DOHH2 (cell line): ENCODE measurements around the gene IFI27L1.

Experiments
- H3F3A ChIP-seq: fragments of 200-600 bp; sonication (generic), shearing (Covaris generic); 2 replicates; pipeline ENCODE4 v1.6.0; 2016; ENCODE audit warnings: antibody characterized with exemption, mild to moderate bottlenecking; ENCODE audit not compliant: control insufficient read depth, insufficient read depth
- H3K27ac ChIP-seq: fragments of 200-600 bp; sonication (generic); 2 replicates; pipeline ENCODE4 v1.5.1; 2014; ENCODE audit warnings: low read depth, mild to moderate bottlenecking, low read length, moderate library complexity
- H3K27me3 ChIP-seq: fragments of 200-600 bp; sonication (generic); 2 replicates; pipeline ENCODE4 v1.6.1; 2014; ENCODE audit warnings: mild to moderate bottlenecking, low read length, mixed read lengths; ENCODE audit not compliant: control insufficient read depth
- H3K36me3 ChIP-seq: fragments of 200-600 bp; sonication (generic); 2 replicates; pipeline ENCODE4 v1.6.1; 2014; ENCODE audit warnings: mild to moderate bottlenecking, low read length, moderate library complexity, mixed read lengths; ENCODE audit not compliant: control insufficient read depth
- H3K4me1 ChIP-seq: fragments of 200-600 bp; sonication (generic); 2 replicates; pipeline ENCODE4 v1.6.1; 2014; ENCODE audit warnings: mild to moderate bottlenecking, low read length, mixed read lengths; ENCODE audit not compliant: control insufficient read depth
- H3K4me2 ChIP-seq: fragments of 200-600 bp; sonication (generic); 2 replicates; pipeline ENCODE4 v1.6.0; 2014; ENCODE audit warnings: mild to moderate bottlenecking, low read length, moderate library complexity
- H3K4me3 ChIP-seq: fragments of 200-600 bp; sonication (generic); 2 replicates; pipeline ENCODE4 v1.5.1; 2014; ENCODE audit warnings: mild to moderate bottlenecking, low read length, mixed read lengths
- H3K79me2 ChIP-seq: fragments of 200-600 bp; sonication (generic); 2 replicates; pipeline ENCODE4 v1.6.1; 2014; ENCODE audit warnings: mild to moderate bottlenecking, low read length, mixed read lengths; ENCODE audit not compliant: control insufficient read depth
- H3K9me2 ChIP-seq: fragments of 200-600 bp; sonication (generic); replicated peaks from 2 replicates; pipeline ENCODE4 v1.6.1; 2014; ENCODE audit warnings: mild to moderate bottlenecking, low read length, mixed read lengths; ENCODE audit not compliant: control insufficient read depth
- H3K9me3 ChIP-seq: fragments of 200-600 bp; sonication (generic); 2 replicates; pipeline ENCODE4 v1.6.1; 2014; ENCODE audit warnings: antibody characterized with exemption, low read length, mixed read lengths; ENCODE audit not compliant: control insufficient read depth, insufficient read depth
- H4K20me1 ChIP-seq: fragments of 200-600 bp; sonication (generic); 2 replicates; pipeline ENCODE4 v1.6.0; 2014; ENCODE audit warnings: low read depth, mild to moderate bottlenecking, antibody characterized with exemption, low read length, moderate library complexity; ENCODE audit not compliant: control insufficient read depth, insufficient read depth
- CTCF ChIP-seq: fragments of 200-600 bp; sonication (generic); IDR thresholded peaks from one replicate; pipeline ENCODE4 v1.5.1; 2014; ENCODE audit warnings: antibody characterized with exemption, mild to moderate bottlenecking, low read depth, low read length; ENCODE audit not compliant: poor library complexity, severe bottlenecking
- EZH2phosphoT487 ChIP-seq: fragments of 200-600 bp; sonication (generic); IDR thresholded peaks from 2 replicates; pipeline ENCODE4 v1.6.1; 2017; ENCODE audit warnings: borderline replicate concordance, mild to moderate bottlenecking, antibody characterized with exemption, low read length, moderate library complexity, mixed read lengths

The IFI27L1 gene

GRCh38 chr14:94048691-94049624, 32.2 kb upstream of the IFI27L1 start:
- no peak overlapping the region for H3K27ac ChIP-seq

GRCh38 chr14:94049625-94050023, 31.5 kb upstream of the IFI27L1 start:
- Histone ChIP-seq H3F3A (no peaks in the 10 kb centered on the region), H3K27me3 (no peaks in the 10 kb centered on the region), H3K27ac (no peak overlapping the region), H3K4me1 (no peaks in the 10 kb centered on the region), H3K9me2 (no peaks in the 10 kb centered on the region), H3K79me2 (no peaks in the 10 kb centered on the region), H3K4me2 (no peak overlapping the region), H4K20me1 (no peaks in the 10 kb centered on the region), H3K4me3 (no peak overlapping the region), H3K9me3 (no peaks in the 10 kb centered on the region), H3K36me3 (peaks cover 88% of the 10 kb centered on the region)
- no peak for TF ChIP-seq EZH2phosphoT487
- no peak for TF ChIP-seq CTCF

More at GRCh38 chr14:94048691-94049624, 32.2 kb upstream of the IFI27L1 start:
- Histone ChIP-seq H3K9me2 (no peaks in the 10 kb centered on the region), H4K20me1 (no peaks in the 10 kb centered on the region), H3K4me2 (no peak overlapping the region), H3F3A (no peaks in the 10 kb centered on the region), H3K36me3 (peaks cover 86% of the 10 kb centered on the region), H3K27me3 (no peaks in the 10 kb centered on the region), H3K79me2 (no peaks in the 10 kb centered on the region), H3K4me1 (no peaks in the 10 kb centered on the region), H3K4me3 (no peak overlapping the region), H3K9me3 (no peaks in the 10 kb centered on the region)
- no peak for TF ChIP-seq EZH2phosphoT487
- TF ChIP-seq CTCF: no peak

GRCh38 chr14:94050231-94050880, 30.8 kb upstream of the IFI27L1 start:
- H3K4me2 ChIP-seq: no peak overlapping the region
- no peaks in the 10 kb centered on the region for H4K20me1 ChIP-seq
- H3K79me2 ChIP-seq: no peaks in the 10 kb centered on the region
- TF ChIP-seq EZH2phosphoT487: no peak
- no peak for TF ChIP-seq CTCF
- no peaks in the 10 kb centered on the region for H3K9me2 ChIP-seq
- no peaks in the 10 kb centered on the region for H3K27me3 ChIP-seq
- no peak overlapping the region for H3K27ac ChIP-seq
- no peak overlapping the region for H3K4me3 ChIP-seq
- no peaks in the 10 kb centered on the region for H3K9me3 ChIP-seq
- peaks cover 88% of the 10 kb centered on the region for H3K36me3 ChIP-seq
- no peaks in the 10 kb centered on the region for H3K4me1 ChIP-seq
- H3F3A ChIP-seq: no peaks in the 10 kb centered on the region
